HAP-1 (cell line): ENCODE results near the gene CACNA1C.

Experiments used
- DNase-seq, 2 experiments: peaks; one replicate each; pipeline ENCODE4 v3.0.0-alpha.2; 2016 to 2020; ENCODE audit warnings: low spot score in 2 of 2
- H3K27me3 ChIP-seq: fragments of 250-450 bp; sonication (Bioruptor Pico); 2 replicates; pipeline ENCODE4 v1.5.1; 2020; ENCODE audit warnings: low read depth, mild to moderate bottlenecking, moderate library complexity
- H3K36me3 ChIP-seq: fragments of 250-450 bp; sonication (Bioruptor Pico); replicated peaks from 2 replicates; pipeline ENCODE4 v1.5.1; 2020; ENCODE audit warnings: mild to moderate bottlenecking
- H3K4me1 ChIP-seq: fragments of 250-450 bp; sonication (Bioruptor Pico); 2 replicates; pipeline ENCODE4 v1.5.1; 2020; ENCODE audit warnings: mild to moderate bottlenecking
- H3K4me3 ChIP-seq: fragments of 250-450 bp; sonication (Bioruptor Pico); 2 replicates; pipeline ENCODE4 v1.5.1; 2020; ENCODE audit warnings: mild to moderate bottlenecking, moderate library complexity
- H3K9me3 ChIP-seq: fragments of 250-450 bp; sonication (Bioruptor Pico); 2 replicates; pipeline ENCODE4 v1.5.1; 2020; ENCODE audit warnings: mild to moderate bottlenecking, moderate library complexity
- in situ Hi-C: fragments of 300-500 bp; cut with MboI; formaldehyde crosslinking; loops from 3 replicates; pipeline ENCODE4 v1.14.3; 2020; ENCODE audit warnings: low sequenced_read_pairs, inconsistent platforms, mixed read lengths

Gene CACNA1C

DNA sequence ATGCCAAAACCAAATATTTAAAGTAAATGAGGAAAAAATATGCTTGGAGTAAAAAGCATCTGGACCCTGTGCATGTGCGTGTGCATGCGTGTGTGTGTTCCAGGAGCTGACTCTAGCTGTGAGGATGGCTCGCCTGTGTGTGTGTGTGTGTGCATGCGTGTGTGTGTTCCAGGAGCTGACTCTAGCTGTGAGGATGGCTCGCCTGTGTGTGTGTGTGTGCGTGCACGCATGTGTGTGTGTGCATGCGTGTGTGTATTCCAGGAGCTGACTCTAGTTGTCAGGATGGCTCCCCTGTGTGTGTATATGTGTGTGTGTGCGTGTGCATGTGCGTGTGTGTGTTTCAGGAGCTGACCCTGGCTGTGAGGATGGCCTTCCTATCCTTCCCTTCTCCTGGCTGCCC, 357.7 kb downstream of the CACNA1C start:
- no peak overlapping the region for H3K4me3 ChIP-seq
- H3K27me3 ChIP-seq, result no peaks in the 10 kb centered on the region
- H3K36me3 ChIP-seq, result no peaks in the 10 kb centered on the region
- DNase-seq, result no peak
- no peaks in the 10 kb centered on the region for H3K9me3 ChIP-seq
- no peaks in the 10 kb centered on the region for H3K4me1 ChIP-seq
- in situ Hi-C loops, result no loop called here

DNA sequence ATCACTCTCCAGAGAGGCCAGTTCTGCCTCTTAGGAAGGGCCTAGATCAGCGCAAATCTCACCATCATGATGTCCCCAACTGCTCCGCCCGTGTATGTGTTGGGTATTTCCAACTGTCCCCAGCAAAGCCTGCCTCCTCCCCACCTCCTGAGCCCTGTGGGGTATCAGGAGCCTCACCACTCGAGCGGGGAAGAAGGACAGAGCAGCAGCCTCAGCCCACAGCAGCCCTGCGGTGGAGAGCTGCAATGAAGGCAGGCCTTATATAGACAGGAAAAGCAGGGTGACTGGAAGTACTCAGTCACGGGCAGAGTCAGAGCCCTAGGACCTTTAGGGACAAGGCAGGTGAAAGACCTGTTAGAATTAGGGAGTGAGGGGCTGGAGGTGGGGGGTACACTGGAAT, 358.2 kb downstream of the CACNA1C start:
- H3K27me3 ChIP-seq, result no peaks in the 10 kb centered on the region
- no peaks in the 10 kb centered on the region for H3K36me3 ChIP-seq
- in situ Hi-C loops, result no loop called here
- no peak for DNase-seq
- H3K9me3 ChIP-seq, result no peaks in the 10 kb centered on the region
- H3K4me1 ChIP-seq, result no peaks in the 10 kb centered on the region
- no peak overlapping the region for H3K4me3 ChIP-seq

DNA sequence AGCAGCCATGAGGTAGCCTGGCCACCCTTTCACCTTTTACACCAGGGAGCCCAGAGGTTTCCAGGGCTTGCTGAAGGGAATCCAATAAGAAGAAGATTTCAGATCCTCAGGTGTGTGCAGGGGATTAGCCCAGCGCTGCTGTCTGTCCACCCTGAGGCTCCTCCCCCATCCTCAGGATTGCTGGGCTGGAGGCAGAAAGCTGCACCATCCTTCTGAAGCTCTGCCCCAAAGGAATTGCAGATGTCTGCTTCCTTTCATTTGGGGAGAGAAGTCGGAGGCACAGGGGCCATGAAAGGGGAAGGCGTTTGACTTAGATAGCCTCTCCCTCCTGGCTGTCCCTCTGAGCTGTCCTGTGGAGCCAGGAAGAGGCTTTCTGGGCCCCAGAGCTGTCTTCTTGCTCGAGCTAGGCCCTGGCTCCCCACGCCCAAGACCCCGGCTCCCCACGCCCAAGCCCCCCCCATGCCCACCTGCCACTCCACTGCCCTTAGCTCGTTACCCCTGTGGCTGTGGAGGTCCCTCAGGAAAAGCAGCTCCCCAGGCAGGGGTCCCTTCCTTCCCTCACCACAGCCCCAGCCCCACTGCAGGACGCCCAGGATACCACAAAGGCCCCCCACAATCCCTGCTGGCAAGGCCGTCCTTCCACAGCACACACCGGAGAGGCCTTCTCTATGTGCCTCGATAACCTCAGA, 359.0 kb downstream of the CACNA1C start:
- no peak for DNase-seq
- Histone ChIP-seq H3K9me3 (no peaks in the 10 kb centered on the region), H3K36me3 (no peaks in the 10 kb centered on the region), H3K4me3 (no peak overlapping the region), H3K27me3 (no peaks in the 10 kb centered on the region), H3K4me1 (no peaks in the 10 kb centered on the region)
- in situ Hi-C loops, result no loop called here

DNA sequence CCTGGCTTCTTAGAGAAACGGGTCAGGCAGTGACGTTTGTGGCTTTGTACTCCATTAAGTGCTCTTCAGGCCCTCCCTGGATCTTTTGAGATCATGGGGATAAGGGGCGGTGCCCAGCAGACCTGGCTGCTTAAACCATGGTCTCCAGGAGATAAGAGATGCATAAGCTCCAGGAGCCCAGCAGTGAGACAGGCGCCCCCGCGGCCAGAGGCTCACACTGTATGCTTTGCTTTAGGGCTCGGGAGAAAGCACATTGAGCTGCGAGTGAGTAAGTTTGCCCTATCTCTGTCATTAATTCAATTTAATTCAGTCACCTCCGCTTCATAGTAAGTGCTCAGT, 359.5 kb downstream of the CACNA1C start:
- no peaks in the 10 kb centered on the region for H3K27me3 ChIP-seq
- DNase-seq, result no peak
- no peaks in the 10 kb centered on the region for H3K36me3 ChIP-seq
- in situ Hi-C loops, result no loop called here
- H3K4me1 ChIP-seq, result no peaks in the 10 kb centered on the region
- H3K9me3 ChIP-seq, result no peaks in the 10 kb centered on the region
- H3K4me3 ChIP-seq, result no peak overlapping the region

DNA sequence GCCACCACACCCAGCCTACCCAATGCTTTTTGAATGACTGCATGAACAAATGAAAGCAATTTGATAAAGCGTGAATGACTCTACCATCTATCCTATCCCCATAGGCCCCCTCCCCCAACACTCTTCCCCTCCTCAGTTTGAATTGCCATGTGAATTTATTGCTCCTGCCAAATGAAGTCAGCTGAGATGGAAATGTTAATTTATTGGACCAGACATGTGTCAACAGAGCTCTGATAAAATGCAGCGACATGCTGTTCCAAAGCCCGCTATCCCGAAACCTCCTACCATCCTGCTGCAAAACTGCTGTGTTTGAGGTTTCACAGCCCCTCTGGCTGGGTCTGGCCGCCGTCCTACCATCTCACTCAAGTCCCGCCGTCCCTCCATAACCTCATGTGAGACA, 360.5 kb downstream of the CACNA1C start:
- Histone ChIP-seq H3K4me3 (no peak overlapping the region), H3K27me3 (no peaks in the 10 kb centered on the region), H3K36me3 (no peaks in the 10 kb centered on the region), H3K4me1 (no peaks in the 10 kb centered on the region), H3K9me3 (no peaks in the 10 kb centered on the region)
- in situ Hi-C loops, result no loop called here
- no peak for DNase-seq

DNA sequence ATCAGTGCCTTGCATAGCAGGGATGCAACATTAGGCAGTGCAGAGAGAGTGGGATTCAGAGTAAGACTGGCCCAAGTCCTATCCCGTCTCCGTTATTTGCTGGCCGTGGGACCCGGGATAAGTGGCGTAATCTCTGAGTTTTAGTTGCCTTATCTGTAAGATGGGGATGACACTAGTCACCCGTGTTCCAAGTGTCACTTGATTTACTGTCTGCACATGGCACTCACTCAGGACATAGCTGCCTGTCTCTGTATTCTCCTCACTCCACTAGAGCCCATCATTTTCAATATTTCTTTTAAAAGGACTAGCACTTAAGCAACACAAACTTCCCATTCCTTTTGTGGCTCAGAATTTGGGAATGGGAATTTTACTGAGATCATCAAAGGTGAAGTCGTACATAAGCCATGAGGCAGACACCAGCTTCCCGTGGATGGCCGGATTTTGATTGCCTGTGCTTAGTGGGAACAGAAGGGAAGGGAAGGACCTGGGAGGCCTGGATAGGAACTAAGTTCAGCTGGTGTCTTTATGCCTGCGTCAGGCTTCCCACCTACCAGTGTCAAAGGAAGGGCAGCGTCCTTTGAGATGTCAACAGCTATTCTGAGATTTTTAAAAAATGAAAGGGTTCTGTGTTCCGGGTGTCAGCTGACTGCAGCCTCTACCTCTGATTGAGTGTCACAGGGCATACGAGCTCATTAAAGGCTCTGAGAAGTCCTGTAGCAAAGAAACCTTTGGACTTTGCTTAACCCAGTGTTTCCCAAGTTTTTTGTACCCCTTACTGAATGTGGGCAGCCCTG, 361.4 kb downstream of the CACNA1C start:
- Histone ChIP-seq H3K4me1 (no peaks in the 10 kb centered on the region), H3K4me3 (no peak overlapping the region), H3K27me3 (no peaks in the 10 kb centered on the region), H3K9me3 (no peaks in the 10 kb centered on the region), H3K36me3 (no peaks in the 10 kb centered on the region)
- in situ Hi-C loops, result no loop called here
- no peak for DNase-seq

DNA sequence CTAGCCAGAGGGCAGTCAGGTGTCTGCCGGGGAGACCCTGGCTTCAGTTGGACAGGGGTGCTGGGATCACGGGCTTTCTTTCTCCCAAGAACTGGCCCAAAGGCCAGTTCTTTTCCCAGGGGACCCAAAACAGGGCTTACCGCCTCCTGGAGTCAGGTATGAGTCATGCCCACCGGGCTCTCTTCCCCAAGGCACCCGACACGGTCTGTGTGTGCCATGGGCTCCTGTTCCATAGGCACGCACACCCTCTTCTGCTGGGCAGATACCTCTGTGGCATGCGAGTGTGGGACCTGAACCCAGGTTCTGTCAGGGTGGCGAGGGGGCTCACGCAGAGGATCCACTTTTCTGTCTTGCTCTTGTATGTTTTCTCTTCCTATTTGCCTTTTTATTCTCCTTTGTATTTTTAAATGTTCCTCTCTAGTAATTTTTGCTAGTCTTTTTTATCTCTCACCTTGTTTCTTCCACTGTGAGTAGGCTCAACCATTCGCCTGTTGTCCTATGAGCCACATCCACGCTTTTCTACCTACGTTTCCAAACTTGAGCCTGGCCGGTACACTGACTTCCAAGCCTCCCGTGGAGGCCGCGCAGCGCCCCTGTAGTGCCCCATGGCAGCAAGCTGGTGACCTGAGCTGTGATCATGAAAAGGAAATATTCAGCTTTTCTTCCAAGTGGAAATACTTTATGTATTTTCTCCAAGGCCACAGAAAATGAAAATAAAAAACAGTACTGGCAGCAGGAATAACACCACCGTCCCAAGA, 362.2 kb downstream of the CACNA1C start:
- Histone ChIP-seq H3K4me3 (no peak overlapping the region), H3K9me3 (no peaks in the 10 kb centered on the region), H3K36me3 (no peaks in the 10 kb centered on the region), H3K4me1 (no peaks in the 10 kb centered on the region), H3K27me3 (no peaks in the 10 kb centered on the region)
- DNase-seq, result no peak
- in situ Hi-C loops, result no loop called here

DNA sequence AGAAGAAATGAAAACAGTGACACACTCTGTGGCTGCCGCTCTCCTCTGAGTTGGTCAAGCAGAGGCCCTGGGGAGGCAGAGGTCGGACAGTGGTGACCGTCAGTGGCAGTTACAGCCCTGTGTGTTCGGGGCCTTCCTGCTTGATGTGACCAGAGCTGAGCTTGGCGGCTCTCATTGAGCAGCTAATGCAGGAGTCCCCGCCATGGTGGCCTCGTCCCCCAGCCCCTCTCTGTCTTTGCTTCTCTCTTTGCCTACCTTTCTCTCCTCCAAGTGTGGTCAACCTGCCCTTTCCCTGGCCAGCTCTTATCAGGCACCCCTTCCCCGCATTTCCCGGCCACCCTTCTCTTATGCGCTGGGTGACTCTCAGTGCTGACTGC, 362.8 kb downstream of the CACNA1C start:
- in situ Hi-C loops, result no loop called here
- Histone ChIP-seq H3K4me3 (no peak overlapping the region), H3K4me1 (no peaks in the 10 kb centered on the region), H3K36me3 (no peaks in the 10 kb centered on the region), H3K27me3 (no peaks in the 10 kb centered on the region), H3K9me3 (no peaks in the 10 kb centered on the region)
- DNase-seq, result no peak

DNA sequence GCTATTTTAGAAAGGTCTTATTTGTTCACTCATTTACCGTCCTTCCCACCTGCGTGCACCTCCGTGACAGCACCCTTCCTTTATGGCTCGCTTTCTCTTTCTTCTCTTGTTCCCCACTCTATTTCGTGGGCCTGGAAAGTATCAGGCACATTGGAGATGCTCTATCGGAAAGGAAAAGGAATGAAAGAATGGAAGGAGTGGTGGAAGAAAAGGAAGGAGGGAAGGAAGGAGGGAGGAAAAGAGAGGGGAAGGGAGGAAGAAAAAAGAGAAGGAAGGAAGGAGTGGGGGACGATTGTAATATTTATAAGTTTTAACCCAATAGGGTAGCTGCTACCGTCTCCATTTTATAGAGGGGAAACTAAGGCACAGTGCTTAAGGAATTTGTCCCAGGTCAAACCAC, 363.4 kb downstream of the CACNA1C start:
- in situ Hi-C loops, result no loop called here
- DNase-seq, result no peak
- H3K4me3 ChIP-seq, result no peak overlapping the region
- H3K36me3 ChIP-seq, result no peaks in the 10 kb centered on the region
- no peaks in the 10 kb centered on the region for H3K27me3 ChIP-seq
- H3K9me3 ChIP-seq, result no peaks in the 10 kb centered on the region
- H3K4me1 ChIP-seq, result no peaks in the 10 kb centered on the region

DNA sequence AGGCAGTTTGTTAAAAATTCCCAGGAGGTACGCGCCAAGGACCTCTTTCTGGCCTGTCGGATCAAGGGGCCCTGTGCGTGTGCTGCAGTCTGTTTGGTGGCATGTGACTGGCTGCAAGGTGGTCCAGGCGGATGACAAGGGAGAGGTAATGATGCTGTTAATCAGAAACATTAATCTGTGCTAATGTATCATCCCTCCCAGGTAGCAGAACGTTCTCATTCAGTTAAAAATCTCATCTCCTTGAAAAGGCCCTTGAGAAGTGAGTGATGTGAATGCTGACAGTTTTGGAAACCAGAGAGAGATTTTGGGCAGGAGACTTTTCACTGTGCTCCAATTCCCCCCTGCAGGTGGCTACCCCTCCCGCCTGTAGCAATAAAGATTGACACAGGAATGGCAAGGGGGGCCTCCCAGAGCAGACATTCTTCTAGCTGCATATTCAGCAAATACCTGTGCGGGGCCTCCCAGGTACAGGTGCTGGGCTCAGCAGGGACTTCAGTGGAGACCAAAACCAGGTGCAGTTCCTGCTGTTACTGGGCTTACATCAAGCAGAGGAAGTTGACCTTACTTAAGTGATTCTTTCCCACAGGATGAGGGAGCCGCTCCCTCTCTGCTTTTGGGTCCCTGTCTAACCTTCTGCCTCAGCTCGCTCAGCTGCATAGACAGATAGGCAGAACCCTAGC, 364.8 kb downstream of the CACNA1C start:
- DNase-seq, result no peak
- Histone ChIP-seq H3K27me3 (no peaks in the 10 kb centered on the region; the same call in 1 of the 2 replicates), H3K4me3 (no peak overlapping the region), H3K4me1 (no peaks in the 10 kb centered on the region), H3K9me3 (no peaks in the 10 kb centered on the region), H3K36me3 (no peaks in the 10 kb centered on the region)
- in situ Hi-C loops, result no loop called here

DNA sequence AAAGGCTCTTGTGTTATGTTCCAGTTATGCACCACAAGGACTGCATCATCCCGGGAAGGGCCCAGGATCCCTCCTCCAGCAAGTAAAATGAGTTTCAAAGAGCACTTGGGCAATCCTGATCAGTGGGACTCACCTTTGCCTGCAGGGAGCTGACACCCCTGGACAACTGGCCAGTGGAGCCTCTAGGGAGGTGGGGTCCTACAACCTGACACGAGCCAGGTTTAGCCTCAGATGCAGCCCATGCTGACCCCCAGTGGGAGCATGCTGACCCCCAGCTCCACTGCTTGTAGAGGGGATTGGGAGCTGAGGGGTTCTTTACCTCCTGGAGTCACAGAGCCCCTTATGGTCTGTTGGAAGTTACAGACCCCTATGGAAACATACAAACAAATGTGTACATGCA, 365.8 kb downstream of the CACNA1C start:
- in situ Hi-C loops, result no loop called here
- H3K4me1 ChIP-seq, result no peaks in the 10 kb centered on the region
- H3K4me3 ChIP-seq, result no peak overlapping the region
- no peak for DNase-seq
- H3K27me3 ChIP-seq, result no peaks in the 10 kb centered on the region; the same call in 1 of the 2 replicates
- no peaks in the 10 kb centered on the region for H3K9me3 ChIP-seq
- H3K36me3 ChIP-seq, result no peaks in the 10 kb centered on the region

DNA sequence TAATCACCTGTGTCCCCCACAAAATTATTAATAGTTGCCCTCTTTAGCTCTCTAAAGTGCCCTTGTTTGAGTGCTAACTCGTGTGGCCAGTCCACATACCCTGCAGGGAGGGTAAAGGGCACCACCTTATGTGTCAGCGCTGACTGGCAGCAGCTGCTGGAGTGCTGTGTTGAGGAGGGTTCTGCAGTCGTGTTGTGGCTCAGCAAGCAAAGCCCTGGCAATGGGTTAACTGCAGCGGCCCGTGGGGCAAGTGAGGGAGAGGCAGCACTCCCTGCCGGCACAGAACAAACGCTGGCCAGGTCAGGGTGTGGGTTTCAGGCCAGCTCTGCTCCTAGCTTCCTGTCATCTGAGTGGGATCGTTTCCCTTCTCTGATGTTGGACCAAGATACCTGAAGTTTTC, 369.8 kb downstream of the CACNA1C start:
- Histone ChIP-seq H3K27me3 (no peaks in the 10 kb centered on the region; the same call in 1 of the 2 replicates), H3K36me3 (no peaks in the 10 kb centered on the region), H3K9me3 (no peaks in the 10 kb centered on the region), H3K4me1 (no peaks in the 10 kb centered on the region), H3K4me3 (no peak overlapping the region)
- DNase-seq, result no peak
- in situ Hi-C loops, result no loop called here

DNA sequence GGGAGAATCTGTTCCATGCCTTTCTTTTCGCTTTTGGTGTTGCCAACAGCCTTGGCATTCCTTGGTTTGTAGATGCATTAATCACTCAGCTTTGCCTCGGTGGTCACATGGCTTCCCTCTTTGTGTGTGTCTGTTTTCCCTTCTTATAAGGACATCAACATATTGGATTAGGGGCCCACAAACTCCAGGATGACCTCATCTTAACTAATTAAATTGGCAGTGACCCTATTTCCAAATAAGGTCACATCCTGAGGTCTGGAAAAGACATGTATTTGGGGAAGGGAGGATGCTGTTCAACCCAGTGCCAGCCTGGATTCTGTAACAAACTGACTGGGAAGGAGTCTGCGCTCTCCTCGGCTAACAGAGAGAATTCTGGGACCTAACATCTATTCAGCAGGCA, 376.2 kb downstream of the CACNA1C start:
- Histone ChIP-seq H3K27me3 (no peaks in the 10 kb centered on the region), H3K4me1 (no peaks in the 10 kb centered on the region), H3K9me3 (no peaks in the 10 kb centered on the region), H3K36me3 (no peaks in the 10 kb centered on the region), H3K4me3 (no peak overlapping the region)
- no peak for DNase-seq
- in situ Hi-C loops, result no loop called here

DNA sequence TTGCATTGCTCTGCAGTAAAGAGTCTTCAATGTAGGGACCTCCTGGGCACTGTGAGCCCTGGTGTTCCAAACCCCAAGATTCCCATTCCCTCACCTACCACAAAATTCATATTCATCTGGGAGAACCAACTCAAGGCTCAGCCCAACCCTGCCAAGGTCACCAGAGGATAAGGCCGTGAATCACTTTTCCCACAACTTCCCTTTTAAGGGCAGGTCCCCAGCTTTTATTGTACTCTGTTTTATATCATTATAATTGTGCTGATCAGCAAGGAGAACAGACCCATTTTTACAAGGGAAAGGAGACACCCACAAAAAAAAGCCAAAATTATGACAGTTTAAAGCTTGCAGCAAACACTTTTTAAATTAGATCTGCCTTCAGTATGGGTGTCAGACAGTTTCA, 379.0 kb downstream of the CACNA1C start:
- Histone ChIP-seq H3K4me3 (no peak overlapping the region), H3K36me3 (no peaks in the 10 kb centered on the region), H3K9me3 (no peaks in the 10 kb centered on the region), H3K4me1 (no peaks in the 10 kb centered on the region), H3K27me3 (no peaks in the 10 kb centered on the region)
- in situ Hi-C loops, result no loop called here
- no peak for DNase-seq
